Muscle of leg (tissue), 11 donors: Measurements from ENCODE around the gene RPAP2. TPM values are rescaled to one million over a fixed set of nuclear protein-coding genes. Genes with fewer than 3 reads are reported as not detected.

Experiments used
- DNase-seq: peaks from one replicate; pipeline ENCODE4 v3.0.0; 2013
- H3K27ac ChIP-seq: one replicate; pipeline ENCODE4 v1.5.1; 2013; ENCODE audit warnings: mild to moderate bottlenecking, low read length, control low read depth
- H3K27me3 ChIP-seq: one replicate; pipeline ENCODE4 v1.6.1; 2013; ENCODE audit warnings: low read length; ENCODE audit not compliant: control insufficient read depth, insufficient read depth
- H3K36me3 ChIP-seq: one replicate; pipeline ENCODE4 v1.6.1; 2013; ENCODE audit warnings: low read length; ENCODE audit not compliant: control insufficient read depth, insufficient read depth
- H3K4me1 ChIP-seq: one replicate; pipeline ENCODE4 v1.6.1; 2013; ENCODE audit warnings: low read length; ENCODE audit not compliant: control insufficient read depth, insufficient read depth
- H3K4me3 ChIP-seq: one replicate; pipeline ENCODE4 v1.5.1; 2013; ENCODE audit warnings: low read length, control low read depth
- H3K9me3 ChIP-seq: replicated peaks from 2 replicates; pipeline ENCODE4 v1.6.1; 2013; ENCODE audit warnings: low read depth, low read length; ENCODE audit not compliant: control insufficient read depth
- WGBS: methylation state at CpG from one replicate; pipeline ENCODE4 v1.1.5; 2013; ENCODE audit warnings: missing lambda C conversion rate; ENCODE audit not compliant: insufficient coverage; 5-methylcytosine and 5-hydroxymethylcytosine counted together
- polyA plus RNA-seq, 8 donors: library from polyadenylated mRNA; unstranded; fragments of 120-200 nt; gene quantifications; one replicate each; pipeline versions ENCODE4 v1.2.1 to v1.2.3, GENCODE V29; 2013; ENCODE audit warnings: inconsistent platforms in 1 of 8, low replicate concordance in 1 of 8; ENCODE audit not compliant: insufficient read length in 8 of 8, insufficient read depth in 1 of 8
- total RNA-seq: library from RNA; stranded (reverse); fragments of 120-200 nt; gene quantifications from one replicate; pipeline ENCODE4 v1.2.4, GENCODE V29; 2013

The RPAP2 gene
- total and polyA plus RNA-seq, 9 donors = 13.7 to 31.1 (median 16.1) TPM

- WGBS = 73% methylated on average over 2 of the region's 3 CpGs
- no peak overlapping the region for H3K27ac ChIP-seq
- no peaks in the 10 kb centered on the region for H3K4me1 ChIP-seq
- H3K36me3 ChIP-seq = peaks cover 3% of the 10 kb centered on the region
- no peaks in the 10 kb centered on the region for H3K9me3 ChIP-seq
- DNase-seq = peak; percentile 10
- no peak overlapping the region for H3K4me3 ChIP-seq
- H3K27me3 ChIP-seq = no peaks in the 10 kb centered on the region
Measured at GRCh38 chr1:92317836-92318493, 19.1 kb downstream of the RPAP2 start.

GRCh38 chr1:92323473-92324453, 24.9 kb downstream of the RPAP2 start:
- no peaks in the 10 kb centered on the region for H3K4me1 ChIP-seq
- peaks cover 14% of the 10 kb centered on the region for H3K36me3 ChIP-seq
- DNase-seq = no peak
- H3K9me3 ChIP-seq = peaks cover 5% of the 10 kb centered on the region
- WGBS = 100% methylated on average over 1 of the region's 7 CpGs
- H3K4me3 ChIP-seq = no peak overlapping the region
- H3K27me3 ChIP-seq = no peaks in the 10 kb centered on the region
- no peak overlapping the region for H3K27ac ChIP-seq

DNA sequence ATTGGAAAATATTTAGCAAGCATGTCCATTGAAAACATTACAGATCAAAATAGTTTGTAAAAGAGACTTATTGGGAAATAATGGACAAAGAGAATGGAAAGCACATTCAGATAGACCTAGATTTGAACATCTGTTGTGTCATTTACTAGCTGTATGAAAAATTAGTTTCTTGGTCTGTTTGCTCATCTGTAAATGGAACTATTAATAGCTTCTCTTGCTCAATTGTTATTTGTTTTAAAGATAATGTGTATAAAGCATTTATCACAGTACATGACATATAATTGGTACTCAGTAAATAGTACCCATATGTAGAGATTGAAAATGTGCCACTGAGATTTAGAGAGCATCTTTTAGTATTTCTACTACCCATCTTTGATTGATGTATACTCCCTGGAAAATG, 25.9 kb downstream of the RPAP2 start:
- peaks cover 19% of the 10 kb centered on the region for H3K36me3 ChIP-seq
- no peak for DNase-seq

DNA sequence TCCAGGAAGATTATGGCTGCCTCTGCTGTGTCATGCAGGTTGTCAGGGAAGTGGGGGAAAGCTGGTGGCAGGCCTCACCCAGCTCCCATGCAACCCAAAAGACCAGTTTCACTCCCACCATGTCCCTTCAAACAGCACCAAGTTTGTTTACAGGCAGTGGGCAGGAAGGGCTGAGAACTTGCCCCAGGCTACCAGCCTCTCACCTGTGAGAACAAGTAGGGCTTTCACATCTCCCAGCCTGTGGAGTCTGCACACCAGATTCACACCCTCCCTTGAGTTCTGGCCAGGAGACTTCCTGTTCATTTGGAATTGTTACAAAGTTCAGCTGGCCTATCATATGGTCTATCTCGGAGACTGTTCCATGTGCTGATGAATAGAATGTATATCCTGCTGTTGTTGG, 27.8 kb downstream of the RPAP2 start:
- H3K4me3 ChIP-seq = no peak overlapping the region
- peaks cover 19% of the 10 kb centered on the region for H3K36me3 ChIP-seq
- peaks cover 5% of the 10 kb centered on the region for H3K9me3 ChIP-seq
- H3K4me1 ChIP-seq = no peaks in the 10 kb centered on the region
- no peak overlapping the region for H3K27ac ChIP-seq
- WGBS = no CpG with 5 or more reads among the region's 1 CpG
- no peaks in the 10 kb centered on the region for H3K27me3 ChIP-seq
- no peak for DNase-seq

More for the DNA sequence above, 25.9 kb downstream of the RPAP2 start:
- H3K4me1 ChIP-seq = no peaks in the 10 kb centered on the region
- peaks cover 5% of the 10 kb centered on the region for H3K9me3 ChIP-seq
- H3K27me3 ChIP-seq = no peaks in the 10 kb centered on the region
- H3K4me3 ChIP-seq = no peak overlapping the region
- no peak overlapping the region for H3K27ac ChIP-seq

- DNase-seq = no peak
- H3K27ac ChIP-seq = no peak overlapping the region
- H3K4me1 ChIP-seq = no peaks in the 10 kb centered on the region
- H3K9me3 ChIP-seq = peaks cover 5% of the 10 kb centered on the region
- WGBS = no CpG with 5 or more reads among the region's 4 CpGs
- H3K27me3 ChIP-seq = no peaks in the 10 kb centered on the region
- no peak overlapping the region for H3K4me3 ChIP-seq
- H3K36me3 ChIP-seq = peaks cover 19% of the 10 kb centered on the region
Measured at GRCh38 chr1:92327794-92328193, 28.9 kb downstream of the RPAP2 start.

DNA sequence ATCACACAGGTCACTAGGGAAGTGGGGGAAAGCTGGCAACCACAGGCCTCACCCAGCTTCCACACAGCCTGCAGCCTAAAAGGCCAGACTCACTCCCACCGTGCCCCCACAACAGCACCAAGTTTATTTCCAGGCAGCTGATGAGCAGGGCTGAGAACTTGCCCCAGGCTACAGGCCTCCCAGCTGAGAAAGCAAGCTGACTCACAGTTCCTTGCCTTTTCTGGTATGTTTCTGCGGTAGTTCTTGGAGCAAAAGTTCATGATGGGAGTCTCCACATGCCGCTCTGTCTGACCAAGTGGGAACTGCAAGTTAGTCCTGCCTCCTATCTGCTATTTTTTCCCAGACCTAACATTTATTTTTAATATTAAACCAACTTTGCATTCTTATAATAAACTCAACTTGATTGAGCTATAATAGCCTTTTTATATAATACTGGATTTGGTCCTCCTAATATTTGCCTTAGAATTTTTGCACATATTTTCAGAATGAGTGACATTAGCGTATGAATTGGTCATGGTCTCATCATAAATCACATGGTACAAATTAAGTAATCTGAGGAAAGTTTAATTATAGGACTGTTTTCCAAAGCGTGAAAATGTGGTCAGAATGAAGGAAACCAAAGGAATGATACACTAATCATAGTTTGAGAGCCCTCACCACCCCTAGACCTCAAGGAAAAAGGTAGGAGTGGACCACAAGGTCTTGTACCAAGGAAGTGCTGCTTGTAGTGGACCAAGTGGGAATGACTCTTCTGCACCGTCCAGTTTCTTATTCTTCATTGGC, 30.7 kb downstream of the RPAP2 start:
- Histone ChIP-seq H3K27me3 (no peaks in the 10 kb centered on the region), H3K27ac (no peak overlapping the region), H3K4me3 (no peak overlapping the region), H3K4me1 (no peaks in the 10 kb centered on the region), H3K36me3 (peaks cover 11% of the 10 kb centered on the region), H3K9me3 (peaks cover 5% of the 10 kb centered on the region)
- no peak for DNase-seq
- no CpG with 5 or more reads among the region's 6 CpGs for WGBS

- Histone ChIP-seq H3K27me3 (no peaks in the 10 kb centered on the region), H3K9me3 (no peaks in the 10 kb centered on the region), H3K36me3 (peaks cover 7% of the 10 kb centered on the region), H3K27ac (no peak overlapping the region), H3K4me1 (no peaks in the 10 kb centered on the region), H3K4me3 (no peak overlapping the region)
- no CpG with 5 or more reads among the region's 3 CpGs for WGBS
- DNase-seq = no peak
Measured at GRCh38 chr1:92333668-92334067, 34.8 kb downstream of the RPAP2 start.

- H3K27ac ChIP-seq = no peak overlapping the region
- H3K4me1 ChIP-seq = no peaks in the 10 kb centered on the region
- H3K9me3 ChIP-seq = no peaks in the 10 kb centered on the region
- peaks cover 5% of the 10 kb centered on the region for H3K36me3 ChIP-seq
- no peak overlapping the region for H3K4me3 ChIP-seq
- 100% methylated on average over 1 of the region's 1 CpG for WGBS
- no peaks in the 10 kb centered on the region for H3K27me3 ChIP-seq
- DNase-seq = no peak
Measured at GRCh38 chr1:92340154-92340553, 41.3 kb downstream of the RPAP2 start.

- Histone ChIP-seq H3K4me3 (no peak overlapping the region), H3K4me1 (no peaks in the 10 kb centered on the region), H3K27ac (no peak overlapping the region), H3K36me3 (peaks cover 5% of the 10 kb centered on the region), H3K9me3 (no peaks in the 10 kb centered on the region), H3K27me3 (no peaks in the 10 kb centered on the region)
- 83% methylated on average over 1 of the region's 1 CpG for WGBS
- DNase-seq = no peak
Measured at GRCh38 chr1:92342401-92342800, 43.5 kb downstream of the RPAP2 start.

- DNase-seq = no peak
- Histone ChIP-seq H3K4me1 (no peaks in the 10 kb centered on the region), H3K9me3 (no peaks in the 10 kb centered on the region), H3K36me3 (peaks cover 5% of the 10 kb centered on the region), H3K27me3 (no peaks in the 10 kb centered on the region), H3K4me3 (no peak overlapping the region), H3K27ac (no peak overlapping the region)
- WGBS = no CpG with 5 or more reads among the region's 3 CpGs
Measured at GRCh38 chr1:92343061-92343460, 44.2 kb downstream of the RPAP2 start.
